ENCODE data around the gene EPB41. TPM values are rescaled to one million over a fixed set of nuclear protein-coding genes. Genes with fewer than 3 reads are reported as not detected.

The EPB41 gene
- total and polyA plus RNA-seq, 2 of the 8 experiments (the other 6 are each of a cell fraction or from before 2014, with no cell fraction given), result 36.7 to 109 TPM

GRCh38 chr1:28888915-28889314, 25.5 kb upstream of the EPB41 start:
- no peak overlapping the region for H3K27ac ChIP-seq (ENCODE audit: low read depth, low read length)
- no peaks in the 10 kb centered on the region for H3K79me1 ChIP-seq (ENCODE audit: low read depth, low read length)
- H3K18ac ChIP-seq (ENCODE audit: extremely low read depth, low read length), result no peak overlapping the region
- H3K9ac ChIP-seq (replicated peaks in 1 of 4; ENCODE audit: extremely low read depth in 1 of 4, low read depth in 3 of 4, low read length in 3 of 4), result no peak overlapping the region
- H2BK12ac ChIP-seq (ENCODE audit: low read depth, low read length), result peak overlapping the region; percentile 14; the same call in 1 of the 2 replicates
- H3K4me3 ChIP-seq (ENCODE audit: extremely low read depth in 1 of 4, insufficient read depth in 2 of 4, low read depth in 3 of 4, low read length in 4 of 4), result no peak overlapping the region
- H3K27me3 ChIP-seq (replicated peaks in 1 of 4; ENCODE audit: control insufficient read depth in 3 of 4, extremely low read depth in 1 of 4, insufficient read depth in 3 of 4, low read length in 3 of 4), result peaks cover 0 to 11% (median 6%) of the 10 kb centered on the region in 4 experiments; a peak in 4 of 7 replicates
- DNase-seq (ENCODE audit: low read depth in 1 of 2, low spot score in 2 of 2), result no peak
- FAIRE-seq, result no peak
- H2AK5ac ChIP-seq (ENCODE audit: low read depth, low read length), result no peak overlapping the region
- TF ChIP-seq JUN (IDR thresholded peaks at IDR 0.05; ENCODE audit: low read depth, low read length) (no peak), SIX5 (IDR thresholded peaks at IDR 0.05; ENCODE audit: low read depth, low read length) (no peak), RBBP5 (IDR thresholded peaks at IDR 0.05; ENCODE audit: borderline replicate concordance, low read depth, low read length) (no peak), PHF8 (conservative IDR thresholded peaks at IDR 0.05; ENCODE audit: low read depth, low read length) (no peak), HDAC6 (IDR thresholded peaks at IDR 0.05; ENCODE audit: low read depth, low read length) (no peak)
- CTCF ChIA-PET (ENCODE audit: partially characterized antibody), result interaction anchor here (0.7 to 12.1 kb wide), 6 partner anchors 11 to 144 kb away, joined by 3 to 130 read pairs (median 5); no protein-coding TSS in a partner anchor
- H3K79me2 ChIP-seq (ENCODE audit: control insufficient read depth in 1 of 2, insufficient read depth in 2 of 2, low read length in 2 of 2), result no peaks in the 10 kb centered on the region
- H3K14ac ChIP-seq (ENCODE audit: insufficient read length), result no peak overlapping the region
- H3K56ac ChIP-seq (replicated peaks; ENCODE audit: insufficient read length, low read depth, low read length), result no peak overlapping the region
- no peak overlapping the region for H4K91ac ChIP-seq (replicated peaks; ENCODE audit: insufficient read length, low read length)
- H3K23ac ChIP-seq (ENCODE audit: insufficient read length), result no peak overlapping the region
- no peak overlapping the region; a peak in 1 of 4 replicates for H3K4me2 ChIP-seq (ENCODE audit: insufficient read depth in 1 of 2, low read depth in 2 of 2, low read length in 2 of 2)
- H3K4me1 ChIP-seq (replicated peaks in 1 of 4; ENCODE audit: control insufficient read depth in 3 of 4, insufficient read depth in 4 of 4, low read length in 3 of 4), result peaks cover 12 to 20% (median 16%) of the 10 kb centered on the region in 4 experiments
- no peak overlapping the region for H2AFZ ChIP-seq (ENCODE audit: low read length)
- no peak overlapping the region for H4K5ac ChIP-seq (ENCODE audit: insufficient read length, low read depth, low read length)
- H3K23me2 ChIP-seq (ENCODE audit: low read depth, low read length), result peaks cover 16% of the 10 kb centered on the region; the same call in 1 of the 2 replicates
- H2BK5ac ChIP-seq (ENCODE audit: low read depth, low read length), result no peak overlapping the region
- H4K20me1 ChIP-seq (replicated peaks in 1 of 2; ENCODE audit: control insufficient read depth in 1 of 2, insufficient read depth in 2 of 2, low read length in 2 of 2), result no peaks in the 10 kb centered on the region
- WGBS, 2 experiments (ENCODE audit: extremely low coverage in 1 of 2, insufficient coverage in 1 of 2, insufficient read length in 1 of 2, insufficient replicate concordance in 2 of 2, low coverage in 1 of 2, low lambda C conversion rate in 2 of 2, missing lambda C conversion rate in 1 of 2), result 92% methylated on average over 7 of the region's 7 CpGs; no CpG with 5 or more reads in 1 of the 2 experiments
- no peak overlapping the region for H2BK15ac ChIP-seq (ENCODE audit: low read length)
- no peaks in the 10 kb centered on the region for H3K36me3 ChIP-seq (ENCODE audit: control insufficient read depth in 2 of 4, insufficient read depth in 4 of 4, low read length in 3 of 4)
- H2BK20ac ChIP-seq (ENCODE audit: low read length), result no peak overlapping the region
- H2BK120ac ChIP-seq (replicated peaks; ENCODE audit: low read depth, low read length), result no peak overlapping the region
- H3K4ac ChIP-seq (replicated peaks; ENCODE audit: insufficient read length, low read depth, low read length), result no peak overlapping the region
- POLR2A ChIA-PET (ENCODE audit: partially characterized antibody), result interaction anchor here (0.7 to 1.9 kb wide), 5 partner anchors 11 to 233 kb away, joined by 3 to 7 read pairs (median 4); partner anchors contain the start of gene EPB41
- H4K8ac ChIP-seq (ENCODE audit: extremely low read depth, insufficient read depth, low read length), result no peak overlapping the region
- H3K9me3 ChIP-seq (ENCODE audit: insufficient read depth in 2 of 2, low read depth in 1 of 2, low read length in 1 of 2), result no peaks in the 10 kb centered on the region
